Activated T-cell treated with anti-CD3 and anti-CD28 coated beads, Interleukin-2, amount 50 U/mL, for 4 hours (primary cell): ENCODE data around the gene BOLA2B. TPM values are rescaled to one million over a fixed set of nuclear protein-coding genes. Genes with fewer than 3 reads are reported as not detected.
"Not testable (repeated sequence)": the region's sequence is repeated elsewhere in the genome, so short reads cannot be mapped to it uniquely, and the experiment has no call there.

Source experiments
- ATAC-seq, 2 donors: fragments of 200-7000 bp; cut with Tn5 transposase; one replicate each; pipeline ENCODE4 v1.10.0; 2021
- DNase-seq: peaks from one replicate; pipeline ENCODE4 v3.0.0-alpha.2; 2020
- H3K27me3 Mint-ChIP-seq: one replicate; pipeline ENCODE4 v1.8.0; 2021; ENCODE audit warnings: low read depth, mixed read lengths
- H3K36me3 Mint-ChIP-seq: one replicate; pipeline ENCODE4 v1.8.0; 2022; ENCODE audit warnings: mixed read lengths; ENCODE audit not compliant: insufficient read depth
- H3K4me1 Mint-ChIP-seq: one replicate; pipeline ENCODE4 v1.8.0; 2021; ENCODE audit warnings: low read depth, mixed read lengths
- H3K4me3 Mint-ChIP-seq: one replicate; pipeline ENCODE4 v1.8.0; 2021; ENCODE audit warnings: mild to moderate bottlenecking, moderate library complexity, mixed read lengths
- H3K9me3 Mint-ChIP-seq: one replicate; pipeline ENCODE4 v1.8.0; 2021; ENCODE audit warnings: mixed read lengths
- total RNA-seq, 3 donors: library from RNA; stranded (reverse); gene quantifications; one replicate each; pipeline ENCODE4 v1.2.1, GENCODE V29; 2021

Gene BOLA2B
- total RNA-seq, 3 donors from 2014 or later = 468 to 531 (median 481) TPM

DNA sequence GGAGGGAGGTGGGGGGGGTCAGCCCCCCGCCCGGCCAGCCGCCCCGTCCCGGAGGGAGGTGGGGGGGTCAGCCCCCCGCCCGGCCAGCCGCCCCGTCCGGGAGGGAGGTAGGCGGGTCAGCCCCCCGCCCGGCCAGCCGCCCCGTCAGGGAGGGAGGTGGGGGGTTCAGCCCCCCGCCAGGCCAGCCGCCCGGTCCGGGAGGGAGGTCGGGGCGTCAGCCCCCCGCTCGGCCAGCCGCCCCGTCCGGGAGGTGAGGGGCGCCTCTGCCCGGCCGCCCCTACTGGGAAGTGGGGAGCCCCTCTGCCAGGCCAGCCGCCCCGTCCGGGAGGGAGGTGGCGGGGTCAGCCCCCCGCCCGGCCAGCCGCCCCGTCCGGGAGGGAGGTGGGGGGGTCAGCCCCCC lies 24.1 kb downstream of the BOLA2B start:
- H3K4me1 Mint-ChIP-seq = peaks cover 24% of the 10 kb centered on the region
- ATAC-seq, H3K9me3 Mint-ChIP-seq, H3K27me3 Mint-ChIP-seq, H3K36me3 Mint-ChIP-seq, DNase-seq, H3K4me3 Mint-ChIP-seq: not testable (repeated sequence)

DNA sequence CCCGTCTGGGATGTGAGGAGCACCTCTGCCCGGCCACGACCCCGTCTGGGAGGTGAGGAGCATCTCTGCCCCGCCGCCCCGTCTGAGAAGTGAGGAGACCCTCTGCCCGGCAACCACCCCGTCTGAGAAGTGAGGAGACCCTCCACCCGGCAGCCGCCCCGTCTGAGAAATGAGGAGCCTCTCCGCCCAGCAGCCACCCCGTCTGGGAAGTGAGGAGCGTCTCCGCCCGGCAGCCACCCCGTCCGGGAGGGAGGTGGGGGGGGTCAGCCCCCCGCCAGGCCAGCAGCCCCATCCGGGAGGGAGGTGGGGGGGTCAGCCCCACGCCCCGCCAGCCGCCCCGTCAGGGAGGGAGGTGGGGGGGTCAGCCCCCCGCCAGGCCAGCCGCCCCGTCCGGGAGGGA lies 24.7 kb downstream of the BOLA2B start:
- not testable (repeated sequence) for H3K4me3 Mint-ChIP-seq, DNase-seq, H3K36me3 Mint-ChIP-seq, H3K27me3 Mint-ChIP-seq, ATAC-seq, H3K9me3 Mint-ChIP-seq
- H3K4me1 Mint-ChIP-seq = peaks cover 24% of the 10 kb centered on the region

DNA sequence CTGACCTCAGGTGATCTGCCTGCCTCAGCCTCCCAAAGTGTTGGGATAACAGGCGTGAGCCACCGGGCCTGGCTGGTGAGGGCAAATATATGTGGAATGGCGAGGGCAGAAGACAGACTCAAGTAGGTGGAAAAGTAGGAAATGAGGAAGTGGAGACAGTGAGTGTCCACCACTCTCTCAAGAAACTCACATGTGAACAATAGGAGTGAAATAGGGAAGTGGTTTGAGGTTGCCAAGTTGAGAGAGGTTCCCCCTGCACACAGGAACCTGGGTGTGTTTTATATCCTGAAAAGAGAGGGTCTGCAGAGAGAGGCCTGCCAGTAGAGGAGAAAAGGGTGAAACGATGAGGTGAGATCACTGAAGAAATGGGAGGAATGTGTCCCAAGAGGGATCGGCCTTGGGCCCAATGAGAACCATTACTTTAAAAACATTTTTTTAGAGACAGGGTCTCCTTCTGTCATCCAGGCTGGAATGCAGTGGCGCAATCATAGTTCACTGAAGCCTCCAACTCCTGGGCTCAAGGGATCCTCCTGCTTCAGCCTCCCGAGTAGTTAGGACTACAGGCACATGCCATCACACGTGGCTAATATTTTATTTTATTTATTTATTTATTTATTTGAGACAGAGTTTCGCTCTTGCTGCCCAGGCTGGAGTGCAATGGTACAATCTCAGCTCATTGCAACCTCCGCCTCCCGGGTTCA lies 27.1 kb downstream of the BOLA2B start:
- Mint-ChIP-seq H3K4me1 (peaks cover 30% of the 10 kb centered on the region), H3K9me3 (no peaks in the 10 kb centered on the region), H3K4me3 (no peak overlapping the region), H3K36me3 (no peaks in the 10 kb centered on the region), H3K27me3 (no peaks in the 10 kb centered on the region)
- ATAC-seq = no peak
- DNase-seq = no peak

DNA sequence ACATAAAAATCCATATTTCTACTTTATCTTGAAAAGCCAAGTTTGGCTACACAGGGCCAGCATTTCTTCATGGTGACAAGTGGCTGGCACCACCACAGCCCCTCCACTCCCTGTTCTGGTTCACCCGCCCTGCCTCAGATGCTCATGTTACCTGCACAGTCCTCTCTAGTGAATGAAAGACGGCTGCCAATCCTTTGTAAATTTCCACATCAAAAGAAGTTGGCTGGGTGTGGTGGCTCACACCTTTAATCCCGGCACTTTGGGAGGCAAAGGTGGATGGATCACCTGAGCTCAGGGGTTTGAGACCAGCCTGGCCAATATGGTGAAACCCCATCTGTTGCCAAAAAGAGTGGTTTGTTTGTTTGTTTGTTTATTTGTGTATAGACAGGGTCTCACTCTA lies 29.9 kb downstream of the BOLA2B start:
- DNase-seq (no peak), ATAC-seq (no peak)
- Mint-ChIP-seq H3K4me3 (no peak overlapping the region), H3K4me1 (peaks cover 30% of the 10 kb centered on the region), H3K9me3 (no peaks in the 10 kb centered on the region), H3K27me3 (no peaks in the 10 kb centered on the region), H3K36me3 (no peaks in the 10 kb centered on the region)

DNA sequence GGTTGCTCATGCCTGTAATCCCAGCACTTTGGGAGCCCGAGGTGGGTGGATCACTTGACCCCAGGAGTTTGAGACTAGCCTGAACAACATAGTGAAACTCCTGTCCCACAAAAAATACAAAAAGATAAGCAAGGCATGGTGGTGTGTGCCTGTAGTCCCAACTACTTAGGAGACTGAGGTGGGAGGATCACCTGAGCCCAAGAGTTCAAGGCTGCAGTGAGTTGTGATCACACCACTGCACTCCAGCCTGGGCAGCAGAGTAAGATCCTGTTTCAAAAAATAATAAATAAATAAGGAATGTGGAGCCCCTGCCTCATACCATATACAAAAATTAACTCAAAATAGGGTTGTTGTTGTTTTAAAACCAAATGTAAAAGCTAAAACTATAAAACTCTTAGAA lies 36.3 kb downstream of the BOLA2B start:
- H3K4me3 Mint-ChIP-seq = no peak overlapping the region
- H3K27me3 Mint-ChIP-seq = no peaks in the 10 kb centered on the region

DNA sequence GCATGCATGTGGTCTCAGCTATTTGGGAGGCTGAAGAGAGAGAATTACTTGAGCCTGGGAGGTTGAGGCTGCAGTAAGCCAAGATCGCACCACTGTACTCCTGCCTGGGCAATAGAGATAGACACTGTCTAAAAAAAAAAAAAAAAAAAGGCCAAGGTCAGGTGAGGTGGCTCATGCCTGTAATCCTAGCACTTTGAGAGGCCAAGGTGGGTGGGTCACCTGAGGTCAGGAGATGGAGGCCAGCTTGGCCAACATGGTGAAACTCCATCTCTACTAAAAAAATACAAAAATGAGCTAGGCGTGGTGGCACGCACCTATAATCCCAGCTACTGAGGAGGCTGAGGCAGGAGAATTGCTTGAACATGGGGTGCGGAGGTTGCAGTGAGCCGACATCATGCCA lies 38.3 kb downstream of the BOLA2B start:
- Mint-ChIP-seq H3K9me3 (no peaks in the 10 kb centered on the region), H3K27me3 (no peaks in the 10 kb centered on the region), H3K36me3 (no peaks in the 10 kb centered on the region), H3K4me1 (no peaks in the 10 kb centered on the region), H3K4me3 (no peak overlapping the region)
- ATAC-seq (no peak), DNase-seq (no peak)

More for the DNA sequence above, 36.3 kb downstream of the BOLA2B start:
- DNase-seq = no peak
- no peaks in the 10 kb centered on the region for H3K36me3 Mint-ChIP-seq
- no peaks in the 10 kb centered on the region for H3K9me3 Mint-ChIP-seq
- H3K4me1 Mint-ChIP-seq = peaks cover under 1% of the 10 kb centered on the region
- ATAC-seq = no peak

DNA sequence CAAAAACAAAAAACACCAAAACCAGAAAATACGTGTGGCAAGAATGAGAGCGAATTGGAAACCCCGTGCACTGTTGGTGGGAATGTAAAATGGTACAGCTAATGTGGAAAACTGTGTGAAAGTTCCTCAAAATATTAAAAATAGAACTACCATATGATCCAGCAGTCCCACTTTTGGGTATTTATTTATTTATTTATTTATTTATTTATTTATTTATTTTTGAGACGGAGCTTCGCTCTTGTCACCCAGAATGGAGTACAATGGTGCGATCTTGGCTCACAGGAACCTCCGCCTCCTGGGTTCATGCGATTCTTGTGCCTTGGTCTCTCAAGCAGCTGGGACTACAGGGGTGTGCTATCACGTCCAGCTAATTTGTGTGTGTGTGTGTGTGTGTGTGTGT lies 40.9 kb downstream of the BOLA2B start:
- Mint-ChIP-seq H3K4me1 (no peaks in the 10 kb centered on the region), H3K36me3 (peaks cover 2% of the 10 kb centered on the region), H3K4me3 (no peak overlapping the region), H3K27me3 (no peaks in the 10 kb centered on the region), H3K9me3 (peaks cover 4% of the 10 kb centered on the region)
- DNase-seq = no peak
- ATAC-seq = no peak

DNA sequence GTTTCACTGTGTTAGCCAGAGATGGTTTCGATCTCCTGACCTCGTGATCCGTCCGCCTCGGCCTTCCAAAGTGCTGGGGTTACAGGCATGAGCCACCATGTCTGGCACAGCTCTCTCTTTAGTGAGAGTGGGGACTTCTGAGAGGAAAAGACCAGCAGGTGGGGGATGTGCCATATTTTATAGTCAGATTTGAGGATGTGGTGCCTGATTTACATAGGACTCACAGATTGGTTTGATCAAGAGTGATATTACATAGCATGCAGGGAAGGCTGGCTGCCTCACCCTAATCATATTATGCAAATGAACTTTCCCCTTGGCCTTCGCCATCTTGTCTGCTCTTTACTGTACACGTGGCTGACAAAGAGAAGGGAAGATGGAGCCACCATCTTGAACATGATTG lies 42.4 kb downstream of the BOLA2B start:
- no peak overlapping the region for H3K4me3 Mint-ChIP-seq

DNA sequence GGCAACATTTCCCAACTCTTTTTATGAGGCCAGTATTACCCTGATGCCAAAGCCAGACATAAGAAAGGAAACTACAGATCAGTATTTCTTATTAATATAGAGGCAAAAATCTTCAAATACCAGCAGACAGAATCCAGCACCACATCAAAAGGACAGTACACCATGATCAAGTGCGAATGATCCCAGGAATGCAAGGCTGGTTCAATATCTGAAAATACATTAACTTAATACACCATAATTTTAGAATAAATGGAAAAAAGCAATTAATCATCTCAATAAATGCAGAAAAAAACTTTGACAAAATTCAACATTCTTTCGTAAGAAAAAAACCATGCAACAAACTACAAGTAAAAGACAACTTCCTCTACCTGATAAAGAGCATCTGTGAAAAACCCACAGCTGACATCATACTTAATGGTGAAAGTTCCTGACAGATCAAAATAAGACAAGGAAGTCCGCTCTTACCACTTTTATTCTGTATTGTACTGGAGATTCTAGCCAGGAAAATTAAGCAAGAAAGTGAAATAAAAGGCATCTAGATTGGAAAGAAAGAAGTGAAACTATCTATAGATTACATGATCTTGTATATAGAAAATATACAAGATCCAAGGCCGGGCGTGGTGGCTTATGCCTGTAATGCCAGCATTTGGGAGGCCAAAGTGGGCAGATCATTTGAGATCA lies 44.1 kb downstream of the BOLA2B start:
- ATAC-seq (no peak), DNase-seq (no peak)
- H3K27me3 Mint-ChIP-seq = no peaks in the 10 kb centered on the region
- no peaks in the 10 kb centered on the region for H3K4me1 Mint-ChIP-seq
- H3K9me3 Mint-ChIP-seq = peaks cover 4% of the 10 kb centered on the region
- no peak overlapping the region for H3K4me3 Mint-ChIP-seq
- peaks cover 2% of the 10 kb centered on the region for H3K36me3 Mint-ChIP-seq

More for the DNA sequence above, 42.4 kb downstream of the BOLA2B start:
- ATAC-seq (no peak), DNase-seq (no peak)
- Mint-ChIP-seq H3K27me3 (no peaks in the 10 kb centered on the region), H3K4me1 (no peaks in the 10 kb centered on the region), H3K9me3 (peaks cover 4% of the 10 kb centered on the region), H3K36me3 (peaks cover 2% of the 10 kb centered on the region)

DNA sequence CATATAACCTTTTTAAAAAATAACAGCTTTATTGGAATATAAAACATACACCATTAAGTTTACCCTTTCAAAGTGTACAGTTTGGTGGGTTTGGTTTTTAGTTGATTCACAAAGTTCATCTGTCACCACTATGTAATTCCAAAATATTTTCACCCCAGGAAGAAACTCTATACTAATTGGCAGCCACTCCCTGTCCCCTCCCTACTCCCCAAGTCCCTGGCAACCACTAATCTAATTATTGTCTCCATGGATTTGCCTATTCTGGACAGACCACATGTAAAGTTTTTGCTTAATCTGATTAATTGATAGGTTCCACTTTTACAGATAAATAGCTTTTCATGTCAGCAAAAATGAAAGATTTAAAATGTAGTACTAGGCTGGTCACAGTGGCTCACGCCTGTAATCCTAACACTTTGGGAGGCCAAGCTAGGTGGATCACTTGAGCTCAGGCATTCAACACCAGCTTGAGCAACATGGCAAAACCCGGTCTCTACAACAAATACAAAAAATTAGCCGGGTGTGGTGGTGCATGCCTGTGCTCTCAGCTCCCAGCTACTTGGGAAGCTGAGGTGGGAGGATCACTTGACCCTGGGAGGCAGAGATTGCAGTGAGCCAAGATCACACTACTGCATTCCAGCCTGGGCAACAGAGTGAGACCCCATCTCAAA lies 45.5 kb downstream of the BOLA2B start:
- H3K4me3 Mint-ChIP-seq = no peak overlapping the region
- DNase-seq (no peak), ATAC-seq (no peak)
- H3K4me1 Mint-ChIP-seq = peaks cover 4% of the 10 kb centered on the region
- H3K27me3 Mint-ChIP-seq = no peaks in the 10 kb centered on the region
- H3K36me3 Mint-ChIP-seq = peaks cover 2% of the 10 kb centered on the region
- H3K9me3 Mint-ChIP-seq = peaks cover 4% of the 10 kb centered on the region

DNA sequence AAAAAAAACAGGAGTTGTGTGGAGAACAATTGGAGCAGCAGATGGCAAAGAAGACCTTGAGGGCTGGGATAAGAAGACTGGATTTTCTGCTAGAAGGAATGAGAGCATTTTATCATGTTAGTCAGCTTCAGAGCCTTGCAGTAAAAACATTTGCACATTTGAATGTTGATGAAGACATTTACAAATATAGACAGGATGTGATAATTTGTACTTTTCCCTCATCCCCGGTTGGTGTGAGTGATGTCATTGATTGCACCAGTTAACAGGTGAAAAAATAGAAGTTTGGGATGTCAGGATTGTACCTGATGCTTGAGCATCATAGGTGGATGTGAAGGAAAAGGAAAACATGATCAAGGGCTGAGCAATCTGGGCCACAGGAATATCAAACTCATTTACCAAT lies 47.8 kb downstream of the BOLA2B start:
- Mint-ChIP-seq H3K4me3 (no peak overlapping the region), H3K27me3 (no peaks in the 10 kb centered on the region), H3K9me3 (peaks cover 4% of the 10 kb centered on the region)

DNA sequence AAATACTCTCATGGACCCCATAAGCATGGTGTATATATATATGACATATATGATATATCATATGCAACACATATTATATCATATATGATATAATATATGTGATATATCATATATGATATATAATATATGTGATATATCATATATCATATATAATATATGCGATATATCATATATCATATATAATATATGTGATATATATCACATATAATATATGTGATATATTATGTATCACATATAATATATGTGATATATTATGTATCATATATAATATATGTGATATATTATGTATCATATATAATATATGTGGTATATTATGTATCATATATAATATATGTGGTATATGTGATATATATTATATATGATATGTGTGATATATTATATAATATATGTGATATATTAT lies 48.5 kb downstream of the BOLA2B start:
- no peak overlapping the region for H3K4me3 Mint-ChIP-seq
- ATAC-seq = no peak
- H3K27me3 Mint-ChIP-seq = no peaks in the 10 kb centered on the region
- peaks cover 2% of the 10 kb centered on the region for H3K36me3 Mint-ChIP-seq
- H3K4me1 Mint-ChIP-seq = peaks cover 9% of the 10 kb centered on the region
- peaks cover 4% of the 10 kb centered on the region for H3K9me3 Mint-ChIP-seq
- DNase-seq = no peak

More for the DNA sequence above, 47.8 kb downstream of the BOLA2B start:
- DNase-seq (no peak), ATAC-seq (no peak)
- Mint-ChIP-seq H3K36me3 (peaks cover 2% of the 10 kb centered on the region), H3K4me1 (peaks cover 6% of the 10 kb centered on the region)

DNA sequence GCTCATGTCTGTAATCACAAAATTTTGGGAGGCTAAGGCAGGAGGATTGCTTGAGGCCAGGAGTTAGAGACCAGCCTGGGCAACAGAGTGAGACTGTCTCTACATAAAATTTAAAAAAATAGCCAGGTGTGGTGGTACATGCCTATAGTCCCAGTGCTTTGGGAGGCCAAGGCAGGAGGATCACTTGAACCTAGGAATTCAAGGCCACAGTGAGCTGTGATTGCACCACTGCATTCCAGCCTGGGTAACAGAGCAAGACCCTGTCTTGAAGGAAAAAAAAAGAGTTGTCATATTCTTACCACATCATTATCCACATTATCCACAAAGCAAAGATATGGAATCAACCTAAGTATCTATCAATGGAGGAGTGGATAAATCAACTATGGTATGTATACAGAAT lies 49.4 kb downstream of the BOLA2B start:
- H3K9me3 Mint-ChIP-seq = no peaks in the 10 kb centered on the region
- H3K36me3 Mint-ChIP-seq = no peaks in the 10 kb centered on the region
- peaks cover 13% of the 10 kb centered on the region for H3K4me1 Mint-ChIP-seq
- no peaks in the 10 kb centered on the region for H3K27me3 Mint-ChIP-seq
- no peak for DNase-seq
- no peak overlapping the region for H3K4me3 Mint-ChIP-seq
- no peak for ATAC-seq

DNA sequence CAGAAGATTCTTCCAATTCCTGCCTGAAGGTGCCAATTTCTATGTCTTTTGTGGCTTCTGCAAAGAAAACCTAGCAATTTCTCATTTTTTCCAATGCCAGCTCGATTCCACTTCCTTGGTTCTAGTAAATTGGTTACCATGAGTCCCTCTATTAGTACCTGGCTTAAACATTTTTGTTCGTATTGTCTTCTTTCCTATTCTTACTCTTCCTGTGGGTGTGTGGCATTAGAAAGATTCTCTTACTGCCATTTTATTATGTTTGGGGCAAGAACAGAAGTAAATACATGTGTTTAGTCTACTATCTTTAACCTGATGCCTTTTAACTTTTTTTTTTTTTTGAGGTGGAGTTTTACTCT lies 50.1 kb downstream of the BOLA2B start:
- Mint-ChIP-seq H3K4me3 (no peak overlapping the region), H3K9me3 (no peaks in the 10 kb centered on the region), H3K4me1 (peaks cover 13% of the 10 kb centered on the region), H3K27me3 (no peaks in the 10 kb centered on the region), H3K36me3 (no peaks in the 10 kb centered on the region)
- DNase-seq = no peak
- no peak for ATAC-seq
